Stimulated activated CD4-positive, alpha-beta T cell treated with anti-CD3 and anti-CD28 coated beads, Interleukin-1b, Interleukin-23, amount 100 ng/mL, for 24 hours (primary cell): Measurements from ENCODE around the gene C10orf53.

Experiments
- DNase-seq, 4 experiments: peaks; one replicate each; pipeline ENCODE4 v3.0.0-alpha.2; 2020; ENCODE audit warnings: low read depth in 4 of 4, low spot score in 1 of 4

C10orf53 gene

GRCh38 chr10:49679480-49679893 is at the start of gene C10orf53:
TSS of gene C10orf53 (plus strand) at chr10:49679651. CDS start at chr10:49679698, 47 bp downstream.
- DNase-seq, result peak in 1 of 4 experiments; percentile 7

- DNase-seq, result no peak
These were observed 47.5 kb upstream of the C10orf53 start for GRCh38 chr10:49631975-49632374.

GRCh38 chr10:49632406-49633317 is 46.8 kb upstream of the C10orf53 start:
- no peak for DNase-seq

- DNase-seq, result no peak
These were observed 46.0 kb upstream of the C10orf53 start for GRCh38 chr10:49633327-49634068.

GRCh38 chr10:49634069-49634660 is 45.3 kb upstream of the C10orf53 start:
- DNase-seq, result no peak

GRCh38 chr10:49642311-49642710 is 37.1 kb upstream of the C10orf53 start:
- DNase-seq, result no peak

GRCh38 chr10:49643241-49644034 is 36.0 kb upstream of the C10orf53 start:
- no peak for DNase-seq

- DNase-seq, result no peak
These were observed 35.3 kb upstream of the C10orf53 start for GRCh38 chr10:49644035-49644646.

- DNase-seq, result no peak
These were observed 34.0 kb upstream of the C10orf53 start for GRCh38 chr10:49645417-49645816.

- no peak for DNase-seq
These were observed 33.3 kb upstream of the C10orf53 start for GRCh38 chr10:49645871-49646870.

- no peak for DNase-seq
These were observed 31.9 kb upstream of the C10orf53 start for GRCh38 chr10:49647554-49647953.

- DNase-seq, result no peak
These were observed 31.3 kb upstream of the C10orf53 start for GRCh38 chr10:49647985-49648795.

- DNase-seq, result peak in 1 of 4 experiments; percentile 11
These were observed 30.2 kb upstream of the C10orf53 start for GRCh38 chr10:49649294-49649693.

- DNase-seq, result no peak
These were observed 29.3 kb upstream of the C10orf53 start for GRCh38 chr10:49649936-49650723.

- DNase-seq, result no peak
These were observed 28.8 kb upstream of the C10orf53 start for GRCh38 chr10:49650724-49651034.

GRCh38 chr10:49651039-49651835 is 28.2 kb upstream of the C10orf53 start:
- DNase-seq, result no peak

- no peak for DNase-seq
These were observed 27.5 kb upstream of the C10orf53 start for GRCh38 chr10:49651917-49652316.
